ENCODE measurements around the gene CALML6. TPM values are rescaled to one million over a fixed set of nuclear protein-coding genes. Genes with fewer than 3 reads are reported as not detected.

CALML6 gene
- polyA plus RNA-seq, 3 donors: 0.24 TPM; not detected in 2

DNA sequence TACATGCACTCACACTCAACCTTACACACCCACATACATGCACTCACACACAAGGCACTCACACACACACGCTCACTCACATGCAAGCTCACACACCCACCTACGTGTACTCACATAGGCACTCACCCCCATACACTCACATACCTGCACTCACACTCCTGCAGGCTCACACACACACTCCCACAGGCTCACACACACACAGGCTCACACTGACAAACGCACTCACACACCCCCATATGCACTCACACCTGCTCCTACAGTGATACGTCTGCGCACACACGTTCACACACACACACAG is 23.2 kb downstream of the CALML6 start:
- no peak for DNase-seq
- TF ChIP-seq, protein P1, sequence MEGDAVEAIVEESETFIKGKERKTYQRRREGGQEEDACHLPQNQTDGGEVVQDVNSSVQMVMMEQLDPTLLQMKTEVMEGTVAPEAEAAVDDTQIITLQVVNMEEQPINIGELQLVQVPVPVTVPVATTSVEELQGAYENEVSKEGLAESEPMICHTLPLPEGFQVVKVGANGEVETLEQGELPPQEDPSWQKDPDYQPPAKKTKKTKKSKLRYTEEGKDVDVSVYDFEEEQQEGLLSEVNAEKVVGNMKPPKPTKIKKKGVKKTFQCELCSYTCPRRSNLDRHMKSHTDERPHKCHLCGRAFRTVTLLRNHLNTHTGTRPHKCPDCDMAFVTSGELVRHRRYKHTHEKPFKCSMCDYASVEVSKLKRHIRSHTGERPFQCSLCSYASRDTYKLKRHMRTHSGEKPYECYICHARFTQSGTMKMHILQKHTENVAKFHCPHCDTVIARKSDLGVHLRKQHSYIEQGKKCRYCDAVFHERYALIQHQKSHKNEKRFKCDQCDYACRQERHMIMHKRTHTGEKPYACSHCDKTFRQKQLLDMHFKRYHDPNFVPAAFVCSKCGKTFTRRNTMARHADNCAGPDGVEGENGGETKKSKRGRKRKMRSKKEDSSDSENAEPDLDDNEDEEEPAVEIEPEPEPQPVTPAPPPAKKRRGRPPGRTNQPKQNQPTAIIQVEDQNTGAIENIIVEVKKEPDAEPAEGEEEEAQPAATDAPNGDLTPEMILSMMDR (IDR thresholded peaks at IDR 0.05): no peak

DNA sequence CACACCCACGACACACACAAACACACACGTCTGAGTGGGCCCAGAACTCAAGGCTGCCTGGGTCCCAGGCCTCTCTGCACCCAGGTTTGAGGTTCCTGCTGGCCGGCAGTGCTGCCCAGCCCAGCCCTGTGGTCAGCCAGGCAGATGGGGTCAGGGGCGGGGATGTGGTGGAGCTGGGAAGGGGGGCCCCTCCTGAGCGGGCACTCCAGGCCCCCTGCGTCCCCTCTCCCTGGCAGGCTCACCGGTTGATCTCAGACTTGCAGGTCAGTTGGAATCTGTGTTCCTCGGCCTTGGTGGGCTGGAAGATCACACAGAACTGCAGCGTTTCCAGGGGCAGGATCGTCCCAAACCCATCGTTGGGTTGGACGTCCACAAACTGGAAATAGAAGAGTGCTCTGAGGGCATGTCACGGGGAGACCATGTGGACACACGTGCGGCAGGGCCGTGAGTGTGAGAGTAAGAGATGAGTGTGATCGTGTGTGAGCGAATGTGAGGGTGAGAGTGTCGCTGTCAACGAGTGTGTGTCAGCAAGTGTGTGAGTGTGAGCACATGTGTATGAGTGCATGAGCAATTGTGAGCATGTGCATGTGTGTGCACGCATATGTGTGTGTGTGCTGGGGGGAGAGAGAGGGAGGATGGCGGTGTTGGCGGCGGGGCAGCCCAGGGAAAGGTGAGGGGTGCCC is 23.7 kb downstream of the CALML6 start:
- peaks cover 2 to 4% (median 3%) of the 10 kb centered on the region in 3 donors for H3K27me3 Mint-ChIP-seq (ENCODE audit: low read depth in 3 of 3)
- 95% methylated on average over 22 of the region's 24 CpGs for WGBS (ENCODE audit: insufficient coverage)
- H3K79me2 ChIP-seq (ENCODE audit: insufficient read depth, low read length): no peaks in the 10 kb centered on the region
- H3K4me3 ChIP-seq (replicated peaks in 1 of 3; ENCODE audit: low read depth in 2 of 3, low read length in 3 of 3): no peak overlapping the region
- H3K4me1 Mint-ChIP-seq: peaks cover under 1% of the 10 kb centered on the region
- no peak overlapping the region for H3K9ac ChIP-seq (ENCODE audit: insufficient read depth, low read length, poor library complexity, severe bottlenecking)
- H3K36me3 ChIP-seq (replicated peaks in 1 of 2; ENCODE audit: control insufficient read depth in 1 of 2, insufficient read depth in 2 of 2, low read length in 2 of 2): no peaks in the 10 kb centered on the region
- no peak overlapping the region for H3K4me3 Mint-ChIP-seq
- no peak overlapping the region for H3K27ac ChIP-seq (ENCODE audit: low read depth in 1 of 2, low read length in 2 of 2)
- H3K9me3 ChIP-seq (replicated peaks in 1 of 2; ENCODE audit: control insufficient read depth in 1 of 2, insufficient read depth in 1 of 2, low read length in 2 of 2): no peaks in the 10 kb centered on the region
- DNase-seq: no peak
- no peaks in the 10 kb centered on the region for H4K20me1 ChIP-seq (ENCODE audit: insufficient read depth, low read length)
- no peak overlapping the region for H2AFZ ChIP-seq (ENCODE audit: insufficient read depth, low read depth, low read length, poor library complexity, severe bottlenecking)
- no peak overlapping the region for H3K4me2 ChIP-seq (replicated peaks; ENCODE audit: extremely low read depth, low read length, poor library complexity, severe bottlenecking)
- peaks cover under 1% of the 10 kb centered on the region in 2 donors for H3K4me1 ChIP-seq (ENCODE audit: control insufficient read depth in 1 of 2, insufficient read depth in 2 of 2, low read length in 2 of 2)
- peaks cover 0 to 11% (median 4%) of the 10 kb centered on the region in 7 donors for H3K9me3 Mint-ChIP-seq
- H3K27me3 ChIP-seq (ENCODE audit: control insufficient read depth in 2 of 2, insufficient read depth in 2 of 2, low read length in 2 of 2): no peaks in the 10 kb centered on the region
- H3K36me3 Mint-ChIP-seq: no peaks in the 10 kb centered on the region
- no peak overlapping the region for H3K27ac Mint-ChIP-seq
- intact Hi-C loops (cut with micrococcal nuclease): no loop called here
- TF ChIP-seq, protein P1 (IDR thresholded peaks at IDR 0.05): no peak

More for the DNA sequence above, 23.2 kb downstream of the CALML6 start:
- no peak overlapping the region for H3K9ac ChIP-seq (ENCODE audit: insufficient read depth, low read length, poor library complexity, severe bottlenecking)
- H3K27ac ChIP-seq (ENCODE audit: low read depth in 1 of 2, low read length in 2 of 2): no peak overlapping the region
- no peak overlapping the region for H3K4me2 ChIP-seq (replicated peaks; ENCODE audit: extremely low read depth, low read length, poor library complexity, severe bottlenecking)
- Mint-ChIP-seq H3K27me3 (ENCODE audit: low read depth in 3 of 3) (peaks cover 2 to 5% (median 2%) of the 10 kb centered on the region in 3 donors), H3K9me3 (peaks cover 0 to 14% (median 4%) of the 10 kb centered on the region in 7 donors), H3K36me3 (no peaks in the 10 kb centered on the region), H3K4me1 (no peaks in the 10 kb centered on the region), H3K4me3 (no peak overlapping the region), H3K27ac (no peak overlapping the region)
- no peaks in the 10 kb centered on the region for H3K36me3 ChIP-seq (replicated peaks in 1 of 2; ENCODE audit: control insufficient read depth in 1 of 2, insufficient read depth in 2 of 2, low read length in 2 of 2)
- H4K20me1 ChIP-seq (ENCODE audit: insufficient read depth, low read length): no peaks in the 10 kb centered on the region
- no peaks in the 10 kb centered on the region for H3K27me3 ChIP-seq (ENCODE audit: control insufficient read depth in 2 of 2, insufficient read depth in 2 of 2, low read length in 2 of 2)
- 77% methylated on average over 6 of the region's 6 CpGs for WGBS (ENCODE audit: insufficient coverage)
- no peak overlapping the region for H2AFZ ChIP-seq (ENCODE audit: insufficient read depth, low read depth, low read length, poor library complexity, severe bottlenecking)
- H3K4me3 ChIP-seq (replicated peaks in 1 of 3; ENCODE audit: low read depth in 2 of 3, low read length in 3 of 3): no peak overlapping the region
- H3K4me1 ChIP-seq (ENCODE audit: control insufficient read depth in 1 of 2, insufficient read depth in 2 of 2, low read length in 2 of 2): no peaks in the 10 kb centered on the region
- no peaks in the 10 kb centered on the region for H3K9me3 ChIP-seq (replicated peaks in 1 of 2; ENCODE audit: control insufficient read depth in 1 of 2, insufficient read depth in 1 of 2, low read length in 2 of 2)
- H3K79me2 ChIP-seq (ENCODE audit: insufficient read depth, low read length): no peaks in the 10 kb centered on the region
- intact Hi-C loops (cut with micrococcal nuclease): no loop called here

Measured in CD14-positive monocyte (primary cell).